ENCODE data around the gene RNF167. TPM values are rescaled to one million over a fixed set of nuclear protein-coding genes. Genes with fewer than 3 reads are reported as not detected.

The RNF167 gene
- total RNA-seq, 6 experiments from 2014 or later: 88.3 to 122 (median 97.6) TPM

DNA sequence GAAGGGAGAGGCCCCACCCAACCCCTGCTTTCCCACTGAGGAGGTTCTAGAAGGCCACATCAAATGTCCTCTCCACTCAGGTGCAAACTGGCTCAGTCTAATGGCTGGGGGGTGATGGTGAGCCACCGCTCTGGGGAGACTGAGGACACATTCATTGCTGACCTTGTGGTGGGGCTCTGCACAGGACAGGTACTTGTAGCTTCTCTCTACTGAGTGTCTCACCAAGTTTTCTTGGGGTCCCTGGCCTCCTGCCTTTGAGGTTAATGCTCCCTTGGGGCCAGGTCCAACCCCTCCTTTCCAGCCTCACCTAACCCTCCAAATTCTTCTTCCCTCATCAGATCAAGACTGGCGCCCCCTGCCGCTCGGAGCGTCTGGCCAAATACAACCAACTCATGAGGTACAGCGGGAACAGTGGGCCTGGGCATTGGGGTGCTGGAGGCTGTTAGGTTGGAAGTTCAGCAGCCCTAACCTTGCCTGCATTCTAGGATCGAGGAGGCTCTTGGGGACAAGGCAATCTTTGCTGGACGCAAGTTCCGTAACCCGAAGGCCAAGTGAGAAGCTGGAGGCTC lies 16.5 kb downstream of the RNF167 start:
- Mint-ChIP-seq H3K9me3 (no peaks in the 10 kb centered on the region), H3K36me3 (ENCODE audit: low read depth) (peaks cover 31% of the 10 kb centered on the region), H3K4me3 (no peak overlapping the region), H3K27ac (no peak overlapping the region), H3K27me3 (ENCODE audit: insufficient read depth) (peaks cover 6% of the 10 kb centered on the region), H3K4me1 (ENCODE audit: low read depth) (peaks cover 22% of the 10 kb centered on the region)
- TF ChIP-seq, protein P1, sequence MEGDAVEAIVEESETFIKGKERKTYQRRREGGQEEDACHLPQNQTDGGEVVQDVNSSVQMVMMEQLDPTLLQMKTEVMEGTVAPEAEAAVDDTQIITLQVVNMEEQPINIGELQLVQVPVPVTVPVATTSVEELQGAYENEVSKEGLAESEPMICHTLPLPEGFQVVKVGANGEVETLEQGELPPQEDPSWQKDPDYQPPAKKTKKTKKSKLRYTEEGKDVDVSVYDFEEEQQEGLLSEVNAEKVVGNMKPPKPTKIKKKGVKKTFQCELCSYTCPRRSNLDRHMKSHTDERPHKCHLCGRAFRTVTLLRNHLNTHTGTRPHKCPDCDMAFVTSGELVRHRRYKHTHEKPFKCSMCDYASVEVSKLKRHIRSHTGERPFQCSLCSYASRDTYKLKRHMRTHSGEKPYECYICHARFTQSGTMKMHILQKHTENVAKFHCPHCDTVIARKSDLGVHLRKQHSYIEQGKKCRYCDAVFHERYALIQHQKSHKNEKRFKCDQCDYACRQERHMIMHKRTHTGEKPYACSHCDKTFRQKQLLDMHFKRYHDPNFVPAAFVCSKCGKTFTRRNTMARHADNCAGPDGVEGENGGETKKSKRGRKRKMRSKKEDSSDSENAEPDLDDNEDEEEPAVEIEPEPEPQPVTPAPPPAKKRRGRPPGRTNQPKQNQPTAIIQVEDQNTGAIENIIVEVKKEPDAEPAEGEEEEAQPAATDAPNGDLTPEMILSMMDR (IDR thresholded peaks at IDR 0.05): peak; percentile 52; the same call in 1 of the 2 replicates
- DNase-seq: no peak

DNA sequence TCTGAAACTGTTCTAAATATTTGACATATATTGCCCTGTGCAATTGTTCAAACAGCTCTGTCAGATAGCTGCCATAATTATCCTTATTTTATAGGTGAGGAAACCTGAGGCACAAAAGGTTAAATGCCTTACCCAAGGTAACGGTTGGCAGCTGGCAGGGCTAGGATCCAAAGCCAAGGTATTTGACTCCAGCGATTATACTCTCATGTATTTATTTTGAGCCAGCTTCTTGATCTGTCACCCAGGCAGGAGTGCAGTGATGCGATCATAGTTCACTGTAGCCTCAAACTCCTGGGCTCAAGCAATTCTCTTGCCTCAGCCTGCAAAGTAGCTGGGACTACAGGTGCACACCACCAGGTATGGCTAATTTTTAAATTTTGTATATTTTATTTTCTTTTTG lies 18.0 kb downstream of the RNF167 start:
- no peak for DNase-seq
- peaks cover 31% of the 10 kb centered on the region for H3K36me3 Mint-ChIP-seq (ENCODE audit: low read depth)
- peaks cover 13% of the 10 kb centered on the region for H3K4me1 Mint-ChIP-seq (ENCODE audit: low read depth)
- no peak overlapping the region for H3K27ac Mint-ChIP-seq
- peaks cover 6% of the 10 kb centered on the region for H3K27me3 Mint-ChIP-seq (ENCODE audit: insufficient read depth)
- TF ChIP-seq, protein P1 (IDR thresholded peaks at IDR 0.05): no peak
- no peak overlapping the region for H3K4me3 Mint-ChIP-seq
- H3K9me3 Mint-ChIP-seq: no peaks in the 10 kb centered on the region

DNA sequence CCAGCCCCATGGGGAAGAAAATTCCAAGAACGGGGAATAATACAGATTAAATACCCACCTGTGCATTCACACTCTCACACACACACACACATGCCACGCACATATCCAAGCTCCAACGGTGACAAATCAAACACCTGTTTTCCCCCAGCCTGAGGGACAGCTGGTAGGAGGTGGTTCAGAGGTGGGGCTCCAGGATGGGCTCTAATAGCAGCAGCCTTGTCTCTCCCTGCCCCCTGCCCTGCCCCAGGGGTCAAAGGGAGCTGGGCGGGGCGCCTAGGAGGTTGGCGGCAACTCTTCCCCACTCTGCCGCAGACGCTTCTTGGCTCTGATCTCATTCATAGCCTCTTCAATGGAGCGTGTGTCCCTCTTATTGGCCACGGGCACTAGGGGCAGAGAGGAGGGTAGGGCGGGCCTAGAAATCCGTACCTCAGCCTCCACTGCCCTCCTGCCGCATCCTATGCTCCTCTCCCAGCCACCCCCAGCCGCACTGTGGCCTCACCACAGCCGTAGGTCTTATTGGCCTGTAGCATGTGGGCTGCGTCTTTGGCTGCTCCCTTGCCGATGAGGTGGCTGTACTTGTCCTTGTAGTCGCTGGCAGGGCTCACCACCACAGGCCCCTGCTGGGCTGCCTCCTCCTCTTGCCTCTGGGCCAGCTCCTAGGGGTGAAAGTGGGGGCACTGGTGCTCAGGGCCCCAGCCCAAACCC lies 19.3 kb downstream of the RNF167 start:
- Mint-ChIP-seq H3K27ac (no peak overlapping the region), H3K27me3 (ENCODE audit: insufficient read depth) (peaks cover 8% of the 10 kb centered on the region), H3K4me1 (ENCODE audit: low read depth) (0 out of 2 replicates have a peak, but pooled peaks cover under 1% of the 10 kb centered on the region), H3K4me3 (no peak overlapping the region), H3K36me3 (ENCODE audit: low read depth) (peaks cover 31% of the 10 kb centered on the region), H3K9me3 (no peaks in the 10 kb centered on the region)
- TF ChIP-seq, protein P1 (IDR thresholded peaks at IDR 0.05): no peak
- no peak for DNase-seq

DNA sequence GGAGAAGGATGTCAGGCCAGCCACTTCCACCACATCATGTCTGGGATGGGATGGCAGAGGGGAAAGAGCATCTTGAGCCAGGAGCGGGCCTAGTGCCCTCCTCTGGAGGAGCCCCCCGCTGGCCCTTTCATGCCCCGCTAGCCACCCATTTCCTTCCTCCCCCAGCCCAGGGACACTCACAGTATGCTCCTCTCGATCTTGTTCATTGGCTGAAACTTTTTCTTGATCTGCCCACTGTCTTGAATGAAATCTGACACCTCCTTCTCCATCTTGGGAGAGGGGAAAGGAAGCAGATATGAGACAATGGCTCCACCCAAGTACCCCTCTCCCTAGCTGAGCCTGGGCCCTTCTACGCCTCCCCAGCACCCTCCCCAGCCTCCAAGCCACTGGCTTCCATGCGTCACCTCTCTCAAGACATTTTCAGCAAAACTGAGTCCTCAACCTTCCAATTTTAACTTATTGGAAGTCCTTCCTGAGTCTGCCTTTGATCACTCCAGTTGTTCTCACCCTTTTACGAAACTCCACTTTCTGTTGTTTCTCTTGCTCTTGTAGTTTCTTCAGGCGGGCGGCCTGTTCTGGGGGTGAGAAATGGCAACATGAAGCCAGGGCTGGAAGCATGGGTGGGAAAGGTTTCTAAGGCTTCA lies 20.3 kb downstream of the RNF167 start:
- peaks cover 13% of the 10 kb centered on the region for H3K27me3 Mint-ChIP-seq (ENCODE audit: insufficient read depth)
- no peaks in the 10 kb centered on the region for H3K9me3 Mint-ChIP-seq
- DNase-seq: no peak
- H3K4me3 Mint-ChIP-seq: no peak overlapping the region
- no peak overlapping the region for H3K27ac Mint-ChIP-seq
- H3K4me1 Mint-ChIP-seq (ENCODE audit: low read depth): peaks cover 4% of the 10 kb centered on the region
- peaks cover 35% of the 10 kb centered on the region for H3K36me3 Mint-ChIP-seq (ENCODE audit: low read depth)
- TF ChIP-seq, protein P1 (IDR thresholded peaks at IDR 0.05): no peak

DNA sequence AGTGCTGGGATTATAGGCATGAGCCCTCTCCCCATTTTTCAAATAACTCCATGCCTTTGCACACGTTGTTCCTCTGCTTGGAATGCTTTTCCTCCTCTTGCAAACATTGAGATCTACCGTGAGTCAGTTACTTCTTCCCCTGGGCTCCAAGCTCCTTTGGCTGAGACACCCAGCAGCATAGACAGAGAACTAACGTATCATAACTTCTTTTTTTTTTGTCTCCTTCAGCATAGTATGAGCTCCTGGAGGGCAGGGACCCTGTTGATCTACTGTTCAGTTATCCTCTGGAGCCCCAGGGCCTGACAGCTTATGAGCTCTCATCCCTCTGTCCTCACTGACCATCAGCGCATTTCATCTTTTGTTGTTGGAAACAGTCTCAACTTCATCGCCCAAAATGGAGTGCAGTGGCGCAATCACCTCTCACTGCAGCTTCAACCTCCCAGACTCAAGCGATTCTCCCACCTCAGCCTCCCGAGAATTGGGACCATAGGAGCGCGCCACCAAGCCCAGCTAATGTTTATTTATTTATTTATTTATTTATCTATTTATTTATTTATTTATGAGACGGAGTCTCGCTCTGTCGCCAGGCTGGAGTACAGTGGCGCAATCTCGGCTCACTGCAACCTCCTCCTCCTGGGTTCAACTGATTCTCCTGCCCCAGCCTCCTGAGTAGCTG lies 25.4 kb downstream of the RNF167 start:
- TF ChIP-seq, protein P1 (IDR thresholded peaks at IDR 0.05): no peak
- Mint-ChIP-seq H3K27ac (peak overlapping the region; percentile 67), H3K9me3 (peaks cover 4% of the 10 kb centered on the region; the same call in 1 of the 2 replicates), H3K36me3 (ENCODE audit: low read depth) (peaks cover 20% of the 10 kb centered on the region), H3K4me3 (no peak overlapping the region; the same call in 1 of the 2 replicates), H3K4me1 (ENCODE audit: low read depth) (peaks cover 15% of the 10 kb centered on the region), H3K27me3 (ENCODE audit: insufficient read depth) (peaks cover 18% of the 10 kb centered on the region)
- no peak for DNase-seq
